Adipocyte (in vitro differentiated cells): ENCODE measurements around the gene CNIH2.

Source experiments
- DNase-seq: peaks from one replicate; pipeline ENCODE4 v3.0.0-alpha.2; 2015; ENCODE audit warnings: low read depth
- H3K27me3 ChIP-seq: replicated peaks from 2 replicates; pipeline ENCODE4 v1.7.0; 2013; ENCODE audit warnings: mild to moderate bottlenecking, low read length, moderate library complexity; ENCODE audit not compliant: control insufficient read depth, insufficient read depth
- H3K36me3 ChIP-seq: 2 replicates; pipeline ENCODE4 v1.7.0; 2013; ENCODE audit warnings: low read length, mild to moderate bottlenecking, moderate library complexity; ENCODE audit not compliant: control insufficient read depth, insufficient read depth, severe bottlenecking
- H3K4me1 ChIP-seq: 2 replicates; pipeline ENCODE4 v1.7.0; 2013; ENCODE audit warnings: mild to moderate bottlenecking, low read length, moderate library complexity; ENCODE audit not compliant: control insufficient read depth, insufficient read depth
- H3K4me3 ChIP-seq: 2 replicates; pipeline ENCODE4 v1.7.0; 2013; ENCODE audit warnings: mild to moderate bottlenecking, low read length, moderate library complexity
- H3K9ac ChIP-seq: 2 replicates; pipeline ENCODE4 v1.7.0; 2013; ENCODE audit warnings: mild to moderate bottlenecking, low read length, moderate library complexity
- H3K9me3 ChIP-seq: 2 replicates; pipeline ENCODE4 v1.7.0; 2013; ENCODE audit warnings: mild to moderate bottlenecking, low read length, moderate library complexity; ENCODE audit not compliant: control insufficient read depth

Gene CNIH2

DNA sequence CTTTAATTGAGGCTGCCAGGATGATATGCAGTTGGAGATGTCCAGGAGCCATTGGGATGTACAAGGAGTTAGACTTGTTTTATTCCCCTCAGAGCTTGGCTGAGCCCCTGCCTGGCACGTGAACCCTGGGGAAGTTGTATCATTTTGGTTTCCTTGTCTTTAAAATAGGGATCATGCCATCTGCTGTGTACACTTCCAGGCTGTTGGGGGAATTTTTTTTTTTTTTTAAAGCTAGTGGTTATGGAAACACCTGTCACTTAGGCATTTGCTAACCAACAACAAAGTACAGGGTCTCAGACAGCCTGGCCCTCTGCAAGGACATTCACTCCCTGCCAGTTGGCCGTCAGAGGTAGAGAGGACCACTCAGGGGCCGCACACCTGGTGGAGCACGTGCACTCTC, 18.0 kb upstream of the CNIH2 start:
- peaks cover 18% of the 10 kb centered on the region for H3K4me1 ChIP-seq
- DNase-seq = no peak
- peak overlapping the region; percentile 2 for H3K9ac ChIP-seq
- H3K9me3 ChIP-seq = no peaks in the 10 kb centered on the region
- H3K27me3 ChIP-seq = no peaks in the 10 kb centered on the region
- H3K36me3 ChIP-seq = peaks cover 41% of the 10 kb centered on the region
- H3K4me3 ChIP-seq = no peak overlapping the region

- no peak overlapping the region for H3K4me3 ChIP-seq
- peaks cover 50% of the 10 kb centered on the region for H3K36me3 ChIP-seq
- H3K4me1 ChIP-seq = peaks cover 15% of the 10 kb centered on the region
- H3K9ac ChIP-seq = no peak overlapping the region
- no peaks in the 10 kb centered on the region for H3K9me3 ChIP-seq
- H3K27me3 ChIP-seq = no peaks in the 10 kb centered on the region
- DNase-seq = no peak
These were observed 16.4 kb upstream of the CNIH2 start for GRCh38 chr11:66261578-66261977.

GRCh38 chr11:66262191-66262590, 15.8 kb upstream of the CNIH2 start:
- Histone ChIP-seq H3K4me1 (peaks cover 15% of the 10 kb centered on the region), H3K9ac (no peak overlapping the region), H3K4me3 (no peak overlapping the region), H3K36me3 (peaks cover 50% of the 10 kb centered on the region), H3K9me3 (no peaks in the 10 kb centered on the region), H3K27me3 (no peaks in the 10 kb centered on the region)
- DNase-seq = no peak

DNA sequence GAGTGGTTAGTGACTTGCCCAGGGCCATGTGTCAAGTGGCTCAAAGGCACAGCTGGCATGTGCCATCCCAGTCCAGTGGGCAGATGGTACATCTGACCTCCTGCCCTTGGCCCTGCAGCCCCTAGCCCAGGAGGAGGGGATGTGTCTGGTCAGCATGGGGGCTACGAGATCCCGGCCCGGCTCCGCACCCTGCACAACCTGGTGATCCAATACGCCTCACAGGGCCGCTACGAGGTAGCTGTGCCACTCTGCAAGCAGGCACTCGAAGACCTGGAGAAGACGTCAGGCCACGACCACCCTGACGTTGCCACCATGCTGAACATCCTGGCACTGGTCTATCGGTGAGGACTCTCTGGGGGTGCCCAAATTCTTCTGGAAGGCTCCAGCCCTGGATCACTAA, 15.3 kb upstream of the CNIH2 start:
- no peaks in the 10 kb centered on the region for H3K9me3 ChIP-seq
- H3K4me3 ChIP-seq = no peak overlapping the region
- H3K36me3 ChIP-seq = peaks cover 50% of the 10 kb centered on the region
- DNase-seq = no peak
- H3K9ac ChIP-seq = no peak overlapping the region
- H3K4me1 ChIP-seq = peaks cover 16% of the 10 kb centered on the region
- no peaks in the 10 kb centered on the region for H3K27me3 ChIP-seq

DNA sequence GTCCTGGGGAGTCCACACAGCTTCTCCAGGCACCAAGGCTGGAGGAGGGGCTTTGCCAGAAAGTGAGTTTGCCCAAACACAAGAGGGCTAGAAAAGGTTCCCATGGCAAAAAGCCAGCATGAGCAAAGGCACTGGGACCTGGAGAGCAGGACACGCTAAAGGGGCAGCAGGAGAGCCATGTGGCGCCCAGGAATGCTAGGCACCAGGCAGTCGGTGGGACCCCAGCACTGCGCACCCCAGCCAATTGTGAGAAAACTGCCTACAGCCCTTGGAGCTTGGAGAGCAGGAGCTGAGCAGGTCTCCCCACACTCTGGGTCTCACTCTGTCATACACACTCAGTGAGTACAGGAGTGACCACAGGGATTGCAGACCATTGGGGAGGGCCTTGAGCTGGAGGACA, 14.7 kb upstream of the CNIH2 start:
- H3K4me1 ChIP-seq = peaks cover 20% of the 10 kb centered on the region
- H3K4me3 ChIP-seq = no peak overlapping the region
- H3K9me3 ChIP-seq = no peaks in the 10 kb centered on the region
- no peak for DNase-seq
- no peaks in the 10 kb centered on the region for H3K27me3 ChIP-seq
- peaks cover 50% of the 10 kb centered on the region for H3K36me3 ChIP-seq
- no peak overlapping the region for H3K9ac ChIP-seq

DNA sequence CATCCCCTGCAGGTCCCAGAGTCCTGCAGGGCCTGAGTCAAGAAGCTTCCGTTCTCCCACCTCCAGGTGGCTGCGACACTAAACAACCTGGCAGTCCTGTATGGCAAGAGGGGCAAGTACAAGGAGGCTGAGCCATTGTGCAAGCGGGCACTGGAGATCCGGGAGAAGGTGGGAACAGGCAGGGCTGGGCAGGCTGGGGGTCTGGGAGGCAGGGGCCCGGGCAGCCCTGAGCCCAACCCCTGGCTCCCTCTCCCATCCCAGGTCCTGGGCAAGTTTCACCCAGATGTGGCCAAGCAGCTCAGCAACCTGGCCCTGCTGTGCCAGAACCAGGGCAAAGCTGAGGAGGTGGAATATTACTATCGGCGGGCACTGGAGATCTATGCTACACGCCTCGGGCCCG, 14.2 kb upstream of the CNIH2 start:
- Histone ChIP-seq H3K36me3 (peaks cover 50% of the 10 kb centered on the region), H3K9me3 (no peaks in the 10 kb centered on the region), H3K4me3 (no peak overlapping the region), H3K27me3 (no peaks in the 10 kb centered on the region), H3K9ac (no peak overlapping the region), H3K4me1 (peaks cover 16% of the 10 kb centered on the region)
- DNase-seq = no peak

- H3K27me3 ChIP-seq = no peaks in the 10 kb centered on the region
- H3K9ac ChIP-seq = no peak overlapping the region
- H3K4me1 ChIP-seq = peaks cover 14% of the 10 kb centered on the region
- H3K36me3 ChIP-seq = peaks cover 50% of the 10 kb centered on the region
- no peaks in the 10 kb centered on the region for H3K9me3 ChIP-seq
- H3K4me3 ChIP-seq = no peak overlapping the region
- no peak for DNase-seq
These were observed 13.6 kb upstream of the CNIH2 start for GRCh38 chr11:66264383-66264782.

DNA sequence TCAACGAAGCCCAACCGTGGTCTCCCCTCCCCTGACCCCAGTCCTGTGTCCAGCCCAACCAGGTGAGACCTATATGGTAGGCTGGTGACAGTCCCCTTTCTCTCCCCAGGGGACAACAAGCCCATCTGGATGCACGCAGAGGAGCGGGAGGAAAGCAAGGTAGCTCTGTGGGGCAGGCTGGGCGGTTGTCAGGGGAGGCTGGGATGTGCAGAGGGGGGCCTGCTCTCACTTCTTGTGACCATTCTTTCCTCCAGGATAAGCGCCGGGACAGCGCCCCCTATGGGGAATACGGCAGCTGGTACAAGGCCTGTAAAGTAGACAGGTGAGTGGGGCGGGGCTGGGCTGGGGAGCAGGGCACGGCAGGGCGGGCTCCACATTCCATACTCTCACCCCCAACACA, 13.1 kb upstream of the CNIH2 start:
- DNase-seq = peak; percentile 24
- no peaks in the 10 kb centered on the region for H3K27me3 ChIP-seq
- no peak overlapping the region for H3K9ac ChIP-seq
- peaks cover 50% of the 10 kb centered on the region for H3K36me3 ChIP-seq
- peaks cover 19% of the 10 kb centered on the region for H3K4me1 ChIP-seq
- no peak overlapping the region for H3K4me3 ChIP-seq
- H3K9me3 ChIP-seq = no peaks in the 10 kb centered on the region

- no peak for DNase-seq
- peaks cover 50% of the 10 kb centered on the region for H3K36me3 ChIP-seq
These were observed 12.2 kb upstream of the CNIH2 start for GRCh38 chr11:66265531-66266377.

GRCh38 chr11:66266378-66267038, 11.5 kb upstream of the CNIH2 start:
- peak overlapping the region; percentile 80 for H3K9ac ChIP-seq
- H3K36me3 ChIP-seq = peaks cover 43% of the 10 kb centered on the region
- no peaks in the 10 kb centered on the region for H3K27me3 ChIP-seq
- no peak for DNase-seq
- no peaks in the 10 kb centered on the region for H3K9me3 ChIP-seq
- H3K4me3 ChIP-seq = peak overlapping the region; percentile 93
- H3K4me1 ChIP-seq = peaks cover 20% of the 10 kb centered on the region

More at GRCh38 chr11:66265531-66266377, 12.2 kb upstream of the CNIH2 start:
- no peaks in the 10 kb centered on the region for H3K27me3 ChIP-seq
- no peak overlapping the region for H3K4me3 ChIP-seq
- no peak overlapping the region for H3K9ac ChIP-seq
- H3K9me3 ChIP-seq = no peaks in the 10 kb centered on the region
- peaks cover 20% of the 10 kb centered on the region for H3K4me1 ChIP-seq

GRCh38 chr11:66267039-66267378, 11.0 kb upstream of the CNIH2 start:
- Histone ChIP-seq H3K9ac (peak overlapping the region; percentile 80), H3K4me1 (peaks cover 20% of the 10 kb centered on the region), H3K4me3 (peak overlapping the region; percentile 93), H3K9me3 (no peaks in the 10 kb centered on the region), H3K36me3 (peaks cover 42% of the 10 kb centered on the region), H3K27me3 (no peaks in the 10 kb centered on the region)
- DNase-seq = no peak
